Erythroblast (primary cell): ENCODE measurements around the gene STATH.
"Not testable (repeated sequence)": the region's sequence is repeated elsewhere in the genome, so short reads cannot be mapped to it uniquely, and the experiment has no call there.

ENCODE experiments used
- DNase-seq, 2 experiments: peaks; one replicate each; lab custom pipeline; 2025; lab: John Stamatoyannopoulos, UW
- GATA1 ChIP-seq: IDR thresholded peaks from 2 replicates; pipeline ENCODE4 v1.6.1; 2011; ENCODE audit warnings: low read depth, mild to moderate bottlenecking, control low read depth, low read length, moderate library complexity
- POLR2A ChIP-seq: IDR thresholded peaks from 2 replicates; pipeline ENCODE4 v1.6.1; 2011; ENCODE audit warnings: mild to moderate bottlenecking, low read length

Gene STATH

DNA sequence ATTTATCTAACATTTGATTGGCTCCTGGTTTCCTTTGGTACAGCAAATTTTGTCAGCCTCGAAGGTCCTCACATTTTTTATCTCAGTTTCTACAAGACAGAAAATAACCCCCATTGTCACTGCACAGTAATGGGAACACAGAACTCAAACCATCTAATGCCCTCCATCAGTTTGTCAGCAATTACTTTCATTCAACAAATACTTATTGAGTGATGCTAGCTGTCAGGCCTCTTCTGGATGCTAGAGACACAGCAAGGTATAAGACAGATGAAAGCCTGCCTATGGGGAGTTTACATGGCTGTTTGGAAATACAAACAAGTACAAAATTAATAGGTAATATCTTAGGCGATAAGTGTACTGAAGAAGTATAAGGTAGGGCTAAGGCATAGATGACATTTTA lies 27.5 kb downstream of the STATH start:
- DNase-seq, result no peak

DNA sequence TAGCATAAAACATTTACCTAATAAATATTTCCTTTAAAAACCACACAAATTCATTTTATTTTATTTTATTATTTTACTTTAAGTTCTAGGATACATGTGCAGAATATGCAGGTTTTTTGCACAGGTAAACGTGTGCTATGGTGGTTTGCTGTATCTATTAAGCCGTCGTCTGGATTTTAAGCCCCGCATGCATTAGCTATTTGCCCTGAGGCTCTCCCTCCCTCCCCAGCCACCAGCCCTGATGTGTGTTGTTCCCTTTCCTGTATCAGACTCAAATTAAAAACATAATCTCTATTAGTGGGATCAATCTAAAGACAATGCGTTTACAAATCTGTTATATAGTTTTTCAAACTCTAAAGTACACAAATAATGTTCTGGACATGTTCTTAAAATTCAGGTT lies 31.2 kb downstream of the STATH start:
- no peak for DNase-seq
- TF ChIP-seq GATA1, result no peak
- TF ChIP-seq POLR2A, result no peak

More for the DNA sequence above, 27.5 kb downstream of the STATH start:
- TF ChIP-seq POLR2A, result no peak
- no peak for TF ChIP-seq GATA1

- not testable (repeated sequence) for DNase-seq
Measured at GRCh38 chr4:70028159-70028558, 32.4 kb downstream of the STATH start, which contains the start of gene HTN3. HTN3 (plus strand) TSS chr4:70028459; CDS start chr4:70030741, 2,282 bp downstream.

DNA sequence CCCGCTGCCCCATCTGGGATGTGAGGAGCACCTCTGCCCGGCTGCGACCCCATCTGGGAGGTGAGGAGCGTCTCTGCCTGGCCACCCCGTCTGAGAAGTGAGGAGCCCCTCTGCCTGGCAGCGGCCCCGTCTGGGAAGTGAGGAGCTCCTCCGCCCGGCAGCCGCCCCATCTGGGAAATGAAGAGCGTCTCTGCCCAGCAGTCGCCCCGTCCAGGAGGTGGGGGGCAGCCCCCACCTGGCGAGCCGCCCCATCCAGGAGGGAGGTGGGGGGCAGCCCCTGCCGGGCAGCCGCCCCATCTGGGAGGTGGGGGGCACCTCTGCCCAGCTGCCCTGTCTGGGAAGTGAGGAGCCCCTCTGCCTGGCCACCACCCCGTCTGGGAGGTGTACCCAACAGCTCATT lies 41.8 kb downstream of the STATH start:
- DNase-seq, result not testable (repeated sequence)

- not testable (repeated sequence) for DNase-seq
Measured at GRCh38 chr4:70039928-70040327, 44.2 kb downstream of the STATH start.

GRCh38 chr4:70041652-70042286 lies 46.0 kb downstream of the STATH start:
- no peak for TF ChIP-seq GATA1
- TF ChIP-seq POLR2A, result no peak
- no peak for DNase-seq

DNA sequence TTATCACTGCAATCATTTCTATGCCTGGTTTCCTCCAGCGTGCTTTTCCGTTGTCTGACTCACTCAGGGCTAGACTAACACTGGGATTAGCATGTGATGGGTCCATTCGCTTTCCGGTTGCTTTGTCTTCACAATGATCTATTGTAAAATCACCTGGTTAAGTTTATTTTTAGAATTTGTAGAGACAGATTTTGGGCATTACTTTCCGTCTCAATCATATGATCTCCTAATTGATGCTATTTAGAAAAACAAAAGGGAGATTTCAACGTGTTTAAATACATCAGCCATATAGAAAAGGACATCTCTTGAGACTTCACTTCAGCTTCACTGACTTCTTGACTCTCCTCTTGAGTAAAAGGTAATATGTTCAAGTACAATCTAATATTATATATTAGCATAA lies 54.4 kb downstream of the STATH start, which contains the start of gene HTN1:
TSS of gene HTN1 (plus strand) at position 301 of the 400 bp plus-strand sequence. CDS start 2,639 bp downstream, outside the sequence.
- not testable (repeated sequence) for DNase-seq
